Small intestine (tissue), 7 donors: ENCODE results near the gene CMTR1. TPM values are rescaled to one million over a fixed set of nuclear protein-coding genes. Genes with fewer than 3 reads are reported as not detected.

ENCODE experiments used
- DNase-seq, 2 donors: peaks; one replicate each; pipeline versions ENCODE4 v3.0.0 to v3.0.0-alpha.2; 2013
- FAIRE-seq: peaks from 2 replicates; lab custom pipeline; 2012; peaks lifted over from hg19 to GRCh38; lab: Jason Lieb, UNC
- H3K27ac ChIP-seq, 3 donors: one replicate each; pipeline ENCODE4 v1.5.1; 2013; ENCODE audit warnings: low read length in 2 of 3, mild to moderate bottlenecking in 2 of 3, control low read depth in 1 of 3, inconsistent platforms in 1 of 3, low read depth in 1 of 3, moderate library complexity in 1 of 3
- H3K27me3 ChIP-seq, 3 donors: one replicate each; pipeline ENCODE4 v1.6.1; 2013; ENCODE audit warnings: low read length in 3 of 3, inconsistent platforms in 1 of 3; ENCODE audit not compliant: control insufficient read depth in 3 of 3, insufficient read depth in 3 of 3
- H3K36me3 ChIP-seq, 3 donors: one replicate each; pipeline ENCODE4 v1.6.1; 2013; ENCODE audit warnings: low read length in 3 of 3, inconsistent platforms in 1 of 3, low read depth in 1 of 3, mild to moderate bottlenecking in 1 of 3, moderate library complexity in 1 of 3; ENCODE audit not compliant: control insufficient read depth in 3 of 3, insufficient read depth in 2 of 3
- H3K4me1 ChIP-seq, 3 donors: one replicate each; pipeline ENCODE4 v1.6.1; 2013; ENCODE audit warnings: low read length in 2 of 3, inconsistent platforms in 1 of 3, low read depth in 1 of 3, mild to moderate bottlenecking in 1 of 3, moderate library complexity in 1 of 3; ENCODE audit not compliant: control insufficient read depth in 3 of 3, insufficient read depth in 2 of 3
- H3K4me3 ChIP-seq, 3 donors: one replicate each; pipeline ENCODE4 v1.5.1; 2013; ENCODE audit warnings: low read length in 3 of 3, control low read depth in 1 of 3, inconsistent platforms in 1 of 3, low read depth in 1 of 3, mild to moderate bottlenecking in 1 of 3, moderate library complexity in 1 of 3
- H3K9me3 ChIP-seq, 2 donors: one replicate each; pipeline ENCODE4 v1.6.1; 2013; ENCODE audit warnings: low read depth in 1 of 2, low read length in 1 of 2; ENCODE audit not compliant: control insufficient read depth in 2 of 2, insufficient read depth in 1 of 2
- WGBS, 3 donors: extraction: QIAGEN DNeasy Blood & Tissue Kit; methylation state at CpG; one replicate each; pipeline ENCODE4 v1.1.7; 2013; 5-methylcytosine and 5-hydroxymethylcytosine counted together
- polyA plus RNA-seq, 4 donors: library from polyadenylated mRNA; stranded (reverse) in 3 of 4; unstranded in 1 of 4; fragments of 200-250 nt in 3 of 4; fragments of 120-200 nt in 1 of 4; gene quantifications; one replicate each; pipeline versions ENCODE4 v1.2.1 to v1.2.3, GENCODE V29; 2013
- donor health status: healthy with polysubstance abuse.
- donor health status: control.
- donor health status: control.
- donor health status: Bipolar disorder and iron deficiency.
- donor health status: healthy.

CMTR1 gene
- polyA plus RNA-seq, 4 donors = 10.8 to 28.7 (median 14.9) TPM

DNA sequence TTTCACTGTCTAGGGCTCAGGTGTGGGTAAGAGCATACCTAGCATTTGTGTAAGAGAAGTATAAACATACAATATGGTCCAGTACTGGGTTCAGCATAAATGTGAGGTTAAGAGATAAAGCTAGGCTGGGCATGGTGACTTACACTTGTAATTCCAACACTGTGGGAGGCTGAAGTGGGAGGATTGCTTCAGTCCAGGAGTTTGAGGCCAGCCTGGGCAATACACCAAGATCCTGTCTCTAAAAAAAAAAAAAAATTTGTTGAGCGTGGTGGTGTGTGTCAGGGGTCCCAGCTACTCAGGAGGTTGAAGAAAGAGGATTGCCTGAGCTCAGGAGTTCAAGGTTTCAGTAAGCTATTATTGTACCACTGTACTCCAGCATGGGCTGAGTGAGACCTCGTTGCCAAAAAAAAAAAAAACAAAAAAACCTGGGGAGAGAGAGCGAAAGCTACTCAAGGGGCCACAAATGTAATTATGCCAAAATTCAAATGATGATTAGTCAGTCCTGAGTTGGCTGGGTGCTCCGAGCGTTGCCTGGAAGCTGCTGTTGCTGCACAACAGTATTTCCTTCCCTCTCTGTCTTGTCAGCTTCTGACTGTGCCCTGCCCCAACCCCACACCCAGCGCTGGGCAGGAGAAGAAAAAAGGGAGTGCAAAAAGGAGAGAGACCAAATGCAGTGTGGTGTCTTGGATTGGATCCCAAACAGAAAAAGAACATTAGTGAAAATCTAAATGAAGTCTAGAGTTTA is 24.0 kb downstream of the CMTR1 start:
- no peak overlapping the region for H3K27ac ChIP-seq
- no peaks in the 10 kb centered on the region for H3K4me1 ChIP-seq
- WGBS, 3 donors = 78 to 95% (median 79%) methylated on average over 6 of the region's 6 CpGs
- H3K9me3 ChIP-seq = no peaks in the 10 kb centered on the region
- H3K27me3 ChIP-seq = no peaks in the 10 kb centered on the region
- H3K4me3 ChIP-seq = no peak overlapping the region
- peaks cover 17 to 58% (median 24%) of the 10 kb centered on the region in 3 donors for H3K36me3 ChIP-seq
- FAIRE-seq (no peak), DNase-seq (no peak)

GRCh38 chr6:37459981-37460800 is 27.2 kb downstream of the CMTR1 start:
- Histone ChIP-seq H3K27ac (no peak overlapping the region), H3K4me1 (no peaks in the 10 kb centered on the region), H3K27me3 (no peaks in the 10 kb centered on the region), H3K9me3 (no peaks in the 10 kb centered on the region), H3K4me3 (no peak overlapping the region), H3K36me3 (peaks cover 19 to 60% (median 27%) of the 10 kb centered on the region in 3 donors)
- no peak for DNase-seq
- no peak for FAIRE-seq
- WGBS, 3 donors = 91 to 96% (median 93%) methylated on average over 5 of the region's 5 CpGs

DNA sequence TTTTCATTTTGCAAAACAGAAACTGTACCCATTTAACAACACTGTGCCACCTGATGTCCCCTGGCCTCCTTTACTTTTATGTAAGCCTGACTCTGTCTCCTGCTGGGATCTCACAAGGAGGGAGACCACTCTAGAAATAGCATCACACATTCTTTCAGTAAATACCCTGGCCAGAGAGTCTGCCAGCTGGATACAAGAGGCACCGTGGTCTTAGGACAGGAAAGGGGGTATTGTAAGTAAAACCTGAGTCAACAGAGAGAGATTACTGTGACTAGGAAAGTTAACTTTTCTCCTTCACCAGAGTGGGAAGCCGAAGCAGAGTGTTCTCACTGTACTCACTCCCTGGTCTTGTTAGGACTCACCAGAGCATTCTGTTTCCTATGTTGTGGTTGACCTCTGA is 27.8 kb downstream of the CMTR1 start:
- no peak overlapping the region for H3K27ac ChIP-seq
- no peaks in the 10 kb centered on the region for H3K27me3 ChIP-seq
- no peak overlapping the region for H3K4me3 ChIP-seq
- WGBS, 3 donors = 85 to 94% (median 86%) methylated on average over 2 of the region's 2 CpGs
- DNase-seq = no peak
- H3K36me3 ChIP-seq = peaks cover 18 to 59% (median 24%) of the 10 kb centered on the region in 3 donors
- FAIRE-seq = no peak
- H3K9me3 ChIP-seq = peaks cover 0 to 2% of the 10 kb centered on the region in 2 donors
- H3K4me1 ChIP-seq = no peaks in the 10 kb centered on the region

GRCh38 chr6:37463110-37463509 is 30.1 kb downstream of the CMTR1 start:
- H3K36me3 ChIP-seq = peaks cover 14 to 49% (median 24%) of the 10 kb centered on the region in 3 donors
- no peak for DNase-seq
- H3K4me1 ChIP-seq = no peaks in the 10 kb centered on the region
- FAIRE-seq = no peak
- no peaks in the 10 kb centered on the region for H3K27me3 ChIP-seq
- H3K4me3 ChIP-seq = no peak overlapping the region
- no peak overlapping the region for H3K27ac ChIP-seq
- peaks cover 0 to 11% of the 10 kb centered on the region in 2 donors for H3K9me3 ChIP-seq

GRCh38 chr6:37467718-37468117 is 34.7 kb downstream of the CMTR1 start:
- no peaks in the 10 kb centered on the region for H3K27me3 ChIP-seq
- FAIRE-seq = no peak
- H3K9me3 ChIP-seq = peaks cover 0 to 18% of the 10 kb centered on the region in 2 donors
- no peaks in the 10 kb centered on the region for H3K4me1 ChIP-seq
- no peak overlapping the region for H3K27ac ChIP-seq
- no peak overlapping the region for H3K4me3 ChIP-seq
- H3K36me3 ChIP-seq = peaks cover 10 to 37% (median 10%) of the 10 kb centered on the region in 3 donors
- DNase-seq = no peak

DNA sequence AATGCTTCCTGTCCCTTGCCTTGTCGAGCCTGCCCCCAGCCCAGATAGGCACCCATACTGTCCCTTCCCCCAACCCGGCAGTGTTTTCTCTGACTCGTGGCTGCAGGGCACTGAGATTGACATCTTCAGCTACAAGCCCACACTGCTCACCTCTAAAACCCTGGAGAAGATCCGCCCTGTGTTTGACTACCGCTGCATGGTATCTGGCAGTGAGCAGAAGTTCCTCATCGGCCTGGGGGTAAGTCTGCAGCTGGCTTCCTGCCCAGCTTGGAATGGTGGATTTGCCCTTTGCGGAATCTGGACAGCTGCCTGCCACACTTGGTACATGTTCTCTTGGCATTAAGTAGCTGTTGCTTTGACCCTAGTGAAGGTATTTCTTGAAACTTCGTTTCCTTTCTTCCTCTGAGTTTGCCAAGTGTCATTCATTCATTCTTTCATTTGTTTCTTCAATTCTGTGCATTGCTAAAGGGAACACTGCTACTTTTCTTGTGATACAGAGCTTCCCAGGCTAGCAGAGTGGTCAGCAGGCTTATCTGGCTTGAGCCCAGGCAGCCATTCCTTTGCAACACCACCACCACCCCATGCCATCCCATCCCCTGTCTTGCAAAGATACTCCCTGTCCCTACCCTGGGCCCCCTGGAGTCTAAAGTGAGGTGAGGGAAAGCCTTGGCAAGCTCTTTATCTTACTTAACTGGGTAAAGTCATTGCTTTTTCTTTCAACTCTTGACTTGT is 40.5 kb downstream of the CMTR1 start:
- no peak overlapping the region for H3K27ac ChIP-seq
- H3K27me3 ChIP-seq = no peaks in the 10 kb centered on the region
- H3K4me1 ChIP-seq = no peaks in the 10 kb centered on the region
- H3K9me3 ChIP-seq = peaks cover 0 to 5% of the 10 kb centered on the region in 2 donors
- FAIRE-seq (no peak), DNase-seq (no peak)
- H3K4me3 ChIP-seq = no peak overlapping the region
- H3K36me3 ChIP-seq = peaks cover 21 to 72% (median 24%) of the 10 kb centered on the region in 3 donors
- 63 to 79% (median 74%) methylated on average over 8 of the region's 8 CpGs for WGBS, 3 donors

- Histone ChIP-seq H3K36me3 (peaks cover 25 to 76% (median 31%) of the 10 kb centered on the region in 3 donors), H3K27me3 (no peaks in the 10 kb centered on the region), H3K9me3 (no peaks in the 10 kb centered on the region), H3K4me1 (no peaks in the 10 kb centered on the region), H3K27ac (no peak overlapping the region), H3K4me3 (no peak overlapping the region)
- FAIRE-seq = no peak
- DNase-seq = no peak
- WGBS, 3 donors = 94 to 97% (median 97%) methylated on average over 4 of the region's 4 CpGs
Measured at GRCh38 chr6:37474316-37474715, 41.3 kb downstream of the CMTR1 start.

GRCh38 chr6:37477191-37477590 is 44.2 kb downstream of the CMTR1 start:
- Histone ChIP-seq H3K27me3 (no peaks in the 10 kb centered on the region), H3K9me3 (no peaks in the 10 kb centered on the region), H3K27ac (no peak overlapping the region), H3K36me3 (peaks cover 22 to 93% (median 31%) of the 10 kb centered on the region in 3 donors), H3K4me1 (no peaks in the 10 kb centered on the region), H3K4me3 (no peak overlapping the region)
- FAIRE-seq = no peak
- WGBS, 3 donors = 67 to 87% (median 77%) methylated on average over 3 of the region's 3 CpGs
- no peak for DNase-seq
